K562 (cell line): ENCODE data around the gene MXI1. TPM values are rescaled to one million over a fixed set of nuclear protein-coding genes. Genes with fewer than 3 reads are reported as not detected.
A peak's percentile ranks its signal among the peaks of the same experiment; 100 is the strongest.

Experiments
- BHLHE40 ChIP-seq: IDR thresholded peaks from 2 replicates; pipeline ENCODE4 v1.6.1; 2011; ENCODE audit warnings: low read length, improper control_type of control experiment
- CREB3L1 ChIP-seq: fragments of 450-650 bp; IDR thresholded peaks from 2 replicates; pipeline ENCODE4 v1.6.1; 2014; ENCODE audit warnings: low read depth, mild to moderate bottlenecking, moderate library complexity, borderline replicate concordance
- E4F1 ChIP-seq: fragments of 250-450 bp; sonication (Bioruptor Pico); IDR thresholded peaks from 2 replicates; pipeline ENCODE4 v1.5.0; 2021; ENCODE audit warnings: mild to moderate bottlenecking, borderline replicate concordance
- LCOR ChIP-seq: sonication (generic); formaldehyde crosslinking; IDR thresholded peaks from 2 replicates; pipeline ENCODE4 v1.8.0; 2022; ENCODE audit warnings: mild to moderate bottlenecking, missing genetic modification reagents
- MCM7 ChIP-seq, 2 experiments: fragments of 450-650 bp; IDR thresholded peaks; 2 replicates each; pipeline ENCODE4 v1.6.1; 2016 to 2018
- NEUROD1 ChIP-seq: fragments of 150-350 bp; IDR thresholded peaks from 2 replicates; pipeline ENCODE4 v1.6.1; 2014; ENCODE audit warnings: borderline replicate concordance, low read length, low read depth; ENCODE audit not compliant: partially characterized antibody
- POLR2B ChIP-seq: fragments of 450-650 bp; IDR thresholded peaks from 2 replicates; pipeline ENCODE4 v1.6.1; 2018; ENCODE audit warnings: low read depth; ENCODE audit not compliant: partially characterized antibody
- TBP ChIP-seq: optimal IDR thresholded peaks from 2 replicates; pipeline ENCODE3; 2011; ENCODE audit warnings: low read depth, low read length, improper control_type of control experiment
- ZNF277 ChIP-seq: fragments of 250-450 bp; sonication (Bioruptor Pico); IDR thresholded peaks from 2 replicates; pipeline ENCODE4 v1.8.0; 2022; ENCODE audit warnings: inconsistent platforms, mild to moderate bottlenecking, moderate library complexity, borderline replicate concordance
- ZNF318 ChIP-seq, 2 experiments: fragments of 450-650 bp; IDR thresholded peaks; 2 replicates each; pipeline ENCODE4 v1.6.1; 2016; ENCODE audit warnings: mild to moderate bottlenecking in 2 of 2, borderline replicate concordance in 1 of 2, low read depth in 1 of 2, moderate library complexity in 1 of 2
- ZNF780A ChIP-seq: fragments of 250-450 bp; sonication (Bioruptor Pico); IDR thresholded peaks from 2 replicates; pipeline ENCODE4 v1.5.0; 2021; ENCODE audit warnings: mild to moderate bottlenecking
- polyA plus RNA-seq, 8 experiments: library from polyadenylated mRNA; depleted of rRNA in 4 of 8; stranded (reverse) in 5 of 8; unstranded in 3 of 8; fragments of >200 nt; fragmentation: Nextera tagmentation in 2 of 8; fragmentation: Illumina TruSeq in 1 of 8; extraction: Ambion mirVana in 2 of 8; extraction: Trizol in 1 of 8; gene quantifications; 2 replicates each; pipeline versions ENCODE4 v1.2.1 to v1.2.3, GENCODE V29; 2011 to 2014; ENCODE audit warnings: inconsistent platforms in 1 of 8, missing spikeins in 1 of 8
- total RNA-seq, 7 experiments: library from RNA; depleted of rRNA in 6 of 7; stranded (reverse); fragments of >200 nt in 6 of 7; fragmentation: Illumina TruSeq in 2 of 7; extraction: Trizol in 2 of 7; gene quantifications; 2 replicates each; pipeline versions ENCODE4 v1.2.1 to v1.2.3, GENCODE V29; 2011 to 2021; ENCODE audit warnings: low replicate concordance in 1 of 7
- TF ChIP-seq, protein P1 (sequence below), 2 experiments: IDR thresholded peaks; 2 replicates each; pipeline ENCODE4 v1.6.1; 2011; ENCODE audit warnings: borderline replicate concordance in 1 of 2, control low read depth in 1 of 2, low read depth in 1 of 2, low read length in 1 of 2, mild to moderate bottlenecking in 1 of 2, mixed read lengths in 1 of 2, moderate library complexity in 1 of 2; ENCODE audit not compliant: insufficient read depth in 1 of 2, insufficient read length in 1 of 2, poor library complexity in 1 of 2, severe bottlenecking in 1 of 2; ENCODE audit errors: extremely low read depth in 1 of 2

MXI1 gene
- total and polyA plus RNA-seq, 9 of the 15 experiments (the other 6 are each of a cell fraction or from before 2014, with no cell fraction given) = 9.1 to 23.7 (median 14.8) TPM

- TF ChIP-seq CREB3L1 = 0 out of 2 replicates have a peak, but pooled peaks have one; percentile 55
- no peak for TF ChIP-seq ZNF780A (CRISPR knock-in tag)
- TF ChIP-seq ZNF277 (CRISPR knock-in tag) = no peak
- no peak for TF ChIP-seq ZNF318 (IDR thresholded peaks at IDR 0.05; ENCODE audit: borderline replicate concordance in 1 of 2, low read depth in 1 of 2)
- no peak for TF ChIP-seq POLR2B
- TF ChIP-seq LCOR (CRISPR knock-in tag) = 0 out of 2 replicates have a peak, but pooled peaks have one; percentile 61
- TF ChIP-seq, protein P1, sequence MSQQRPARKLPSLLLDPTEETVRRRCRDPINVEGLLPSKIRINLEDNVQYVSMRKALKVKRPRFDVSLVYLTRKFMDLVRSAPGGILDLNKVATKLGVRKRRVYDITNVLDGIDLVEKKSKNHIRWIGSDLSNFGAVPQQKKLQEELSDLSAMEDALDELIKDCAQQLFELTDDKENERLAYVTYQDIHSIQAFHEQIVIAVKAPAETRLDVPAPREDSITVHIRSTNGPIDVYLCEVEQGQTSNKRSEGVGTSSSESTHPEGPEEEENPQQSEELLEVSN (IDR thresholded peaks at IDR 0.05; ENCODE audit: borderline replicate concordance in 1 of 2, extremely low read depth in 1 of 2, insufficient read depth in 1 of 2, insufficient read length in 1 of 2, low read depth in 1 of 2, low read length in 1 of 2, poor library complexity in 1 of 2, severe bottlenecking in 1 of 2) = no peak
- peak; percentile 19 for TF ChIP-seq TBP
- no peak for TF ChIP-seq E4F1 (CRISPR knock-in tag)
- TF ChIP-seq MCM7 (IDR thresholded peaks at IDR 0.05) = no peak
- TF ChIP-seq NEUROD1 = no peak
- no peak for TF ChIP-seq BHLHE40
These were observed 2.1 kb downstream of the MXI1 start (continued) for GRCh38 chr10:110209454-110209925.
